GM19397 (cell line): ENCODE measurements around the gene ARL11.

Source experiments
- ATAC-seq: cut with Tn5 transposase; IDR thresholded peaks from one replicate; pipeline ENCODE4 v1.9.1; 2021; ENCODE audit warnings: mild to moderate bottlenecking, moderate library complexity; ENCODE audit not compliant: unreplicated experiment

ARL11 gene

GRCh38 chr13:49646688-49647087, 18.4 kb downstream of the ARL11 start:
- no peak for ATAC-seq

GRCh38 chr13:49649244-49649962, 21.1 kb downstream of the ARL11 start:
- ATAC-seq, result no peak

- no peak for ATAC-seq
Observed at GRCh38 chr13:49649963-49650312, 21.6 kb downstream of the ARL11 start.

GRCh38 chr13:49651570-49652354, 23.5 kb downstream of the ARL11 start:
- no peak for ATAC-seq

- no peak for ATAC-seq
Observed at GRCh38 chr13:49652355-49653305, 24.3 kb downstream of the ARL11 start.

GRCh38 chr13:49653478-49653877, 25.2 kb downstream of the ARL11 start:
- no peak for ATAC-seq

GRCh38 chr13:49654011-49654410, 25.7 kb downstream of the ARL11 start:
- ATAC-seq, result no peak

- no peak for ATAC-seq
Observed at GRCh38 chr13:49655906-49656305, 27.6 kb downstream of the ARL11 start.

- ATAC-seq, result no peak
Observed at GRCh38 chr13:49657241-49657641, 28.9 kb downstream of the ARL11 start.

- no peak for ATAC-seq
Observed at GRCh38 chr13:49664606-49665005, 36.3 kb downstream of the ARL11 start.

GRCh38 chr13:49667773-49668172, 39.5 kb downstream of the ARL11 start:
- no peak for ATAC-seq

GRCh38 chr13:49669735-49670309, 41.5 kb downstream of the ARL11 start:
- ATAC-seq, result no peak

GRCh38 chr13:49670828-49671227, 42.5 kb downstream of the ARL11 start:
- ATAC-seq, result no peak

GRCh38 chr13:49676581-49677298, 48.4 kb downstream of the ARL11 start:
- no peak for ATAC-seq

GRCh38 chr13:49678191-49678914, 50.0 kb downstream of the ARL11 start:
- no peak for ATAC-seq

- ATAC-seq, result no peak
Observed at GRCh38 chr13:49679246-49679645, 50.9 kb downstream of the ARL11 start.

GRCh38 chr13:49681842-49682435, 53.6 kb downstream of the ARL11 start:
- ATAC-seq, result no peak
